ENCODE data around the gene UIMC1.

The UIMC1 gene

DNA sequence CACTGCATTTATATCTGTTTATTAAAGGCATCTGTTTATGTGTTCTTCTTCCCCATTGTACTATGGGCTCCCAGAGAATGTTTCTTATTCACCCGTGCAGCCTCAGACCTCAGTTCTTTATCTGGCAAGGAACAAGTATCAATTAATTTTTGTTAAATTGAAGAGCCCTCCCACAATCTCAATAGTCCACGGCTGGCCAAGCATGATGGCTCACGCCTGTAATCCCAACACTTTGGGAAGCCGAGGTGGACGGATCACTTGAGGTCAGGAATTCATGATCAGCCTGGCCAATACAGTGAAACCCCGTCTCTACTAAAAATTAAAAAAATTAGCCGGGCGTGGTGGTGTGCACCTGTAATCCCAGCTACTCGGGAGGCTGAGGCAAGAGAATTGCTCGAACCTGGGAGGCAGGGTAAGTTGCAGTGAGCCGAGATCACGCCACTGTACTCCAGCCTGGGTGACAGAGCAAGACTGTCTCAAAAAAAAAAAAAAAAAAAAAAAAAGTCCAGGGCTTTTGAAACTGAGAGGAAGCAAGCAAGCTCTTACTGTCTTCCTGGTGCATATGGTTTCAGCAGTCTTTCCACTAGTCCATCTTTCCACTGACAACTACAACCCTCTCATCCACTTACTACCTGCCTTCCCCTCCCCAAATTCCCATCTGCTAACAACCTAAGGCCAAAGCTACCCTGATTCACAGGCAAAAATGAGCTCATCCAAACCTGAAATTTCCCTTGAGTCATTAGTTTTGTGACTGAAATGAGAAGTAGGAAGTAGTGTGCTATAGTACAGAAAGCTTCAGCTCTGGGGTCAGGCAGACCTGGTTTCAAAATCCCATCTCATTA lies 105.1 kb downstream of the UIMC1 start:
- no peak for DNase-seq

DNA sequence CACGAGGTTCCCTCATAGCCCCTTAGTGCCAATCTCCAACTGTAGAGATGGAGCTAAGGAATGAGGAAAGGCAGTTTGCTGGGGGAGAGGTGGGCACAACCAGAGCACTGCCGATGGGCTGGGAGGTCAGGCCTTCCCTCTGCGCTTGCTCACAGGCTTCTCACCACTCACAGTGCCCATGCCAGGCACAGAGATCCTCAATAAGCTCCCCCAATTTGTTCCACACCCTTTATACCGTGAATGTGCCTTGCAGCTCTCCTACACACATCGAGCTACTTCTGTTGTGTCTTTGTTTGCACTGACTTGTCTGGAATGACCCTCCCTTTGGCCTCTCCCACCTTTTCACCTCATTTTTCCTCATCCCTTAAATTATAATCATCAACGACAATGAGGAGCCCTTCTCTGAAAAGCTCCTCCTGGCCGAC lies 105.8 kb downstream of the UIMC1 start:
- no peak for DNase-seq

DNA sequence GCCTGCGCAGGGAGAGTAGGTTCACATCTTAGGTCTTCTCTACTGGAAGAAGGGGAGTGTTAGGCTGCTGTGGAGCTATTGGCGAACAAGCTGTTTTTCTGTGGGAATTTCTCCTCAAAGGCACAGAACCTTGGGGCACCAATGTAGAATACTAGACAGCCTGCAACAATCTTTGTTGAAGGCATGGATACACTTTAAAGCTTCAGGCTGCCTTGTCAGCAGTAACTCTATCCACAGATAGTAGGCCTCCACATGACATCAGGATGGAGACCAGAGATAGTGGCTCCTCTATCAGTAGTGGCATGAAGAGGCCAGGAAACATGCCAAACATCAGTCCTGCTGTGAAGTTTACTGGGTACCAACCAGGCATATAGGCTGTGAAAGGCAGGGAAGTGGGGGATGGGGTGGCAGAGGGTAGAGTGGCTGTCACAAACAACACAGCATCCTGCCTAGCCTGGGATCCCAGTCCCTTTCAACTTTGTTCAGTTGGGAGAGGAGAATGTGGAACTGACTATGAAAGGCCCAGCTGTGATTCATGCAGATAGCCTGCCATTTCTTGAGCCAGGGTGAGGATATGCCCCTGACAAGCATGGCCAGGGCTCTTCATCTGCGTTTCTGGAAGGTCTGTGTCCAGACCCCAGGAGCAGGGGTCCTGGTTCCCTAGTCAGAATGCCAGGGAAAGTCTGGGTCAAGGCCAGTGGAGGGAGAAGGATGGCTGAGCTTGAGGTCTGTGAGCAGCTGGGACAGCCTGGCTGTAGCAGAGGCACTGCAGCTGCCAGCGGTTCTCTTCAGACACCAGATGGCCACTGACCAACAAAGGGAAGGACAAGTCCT lies 106.4 kb downstream of the UIMC1 start:
- DNase-seq = no peak

DNA sequence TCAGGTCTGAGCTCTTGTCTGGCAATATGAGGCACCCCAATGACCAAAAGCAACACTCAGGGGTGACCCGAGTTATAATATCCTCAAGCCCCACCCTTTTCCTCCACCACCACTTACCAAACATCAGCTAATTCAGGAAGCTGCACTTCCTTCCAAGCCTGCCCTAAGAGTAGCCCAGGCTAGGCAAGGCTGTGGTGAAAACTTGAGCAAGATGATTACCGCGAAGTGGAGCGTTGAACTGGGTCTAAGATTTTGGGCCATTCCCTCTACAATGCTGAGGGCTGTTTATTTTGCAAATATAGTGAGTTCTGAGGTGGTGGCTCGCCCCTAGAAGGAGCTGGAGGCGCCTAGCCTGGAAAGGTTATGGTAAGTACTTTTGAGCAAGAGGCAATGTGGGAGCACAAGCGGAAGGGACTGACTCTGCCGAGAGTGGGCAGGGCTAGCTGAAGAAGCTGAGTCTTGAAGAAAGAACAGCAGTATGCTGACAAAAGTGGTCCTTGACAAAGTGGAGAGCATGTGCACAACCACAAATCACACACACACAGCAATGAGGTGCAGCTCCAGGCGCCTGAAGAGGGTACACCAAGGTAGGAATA lies 107.2 kb downstream of the UIMC1 start, which contains the start of gene HK3:
HK3 (minus strand) TSS at position 51 of the 596 bp plus-strand sequence. CDS start 3,187 bp downstream, outside the sequence.
- DNase-seq = no peak

DNA sequence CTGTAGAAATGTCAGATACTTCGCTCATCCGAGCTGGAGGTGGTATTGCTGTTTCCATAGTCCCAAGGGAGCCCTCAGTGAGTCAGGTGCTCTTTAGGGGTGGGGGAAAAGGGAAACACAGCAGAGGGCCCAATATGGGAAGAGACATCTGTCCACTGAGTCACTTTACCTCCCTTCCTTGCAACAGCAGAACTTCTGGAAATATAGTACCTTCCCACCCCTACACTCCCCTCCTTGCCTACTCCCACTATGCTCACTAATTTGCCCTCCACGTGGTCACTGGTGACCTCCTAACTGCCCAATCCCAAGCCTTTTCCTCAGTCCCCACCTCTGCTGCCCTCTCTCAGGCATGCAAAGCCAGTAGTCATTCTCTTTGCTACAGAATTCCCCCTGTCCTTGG lies 109.3 kb downstream of the UIMC1 start:
- no peak for DNase-seq

DNA sequence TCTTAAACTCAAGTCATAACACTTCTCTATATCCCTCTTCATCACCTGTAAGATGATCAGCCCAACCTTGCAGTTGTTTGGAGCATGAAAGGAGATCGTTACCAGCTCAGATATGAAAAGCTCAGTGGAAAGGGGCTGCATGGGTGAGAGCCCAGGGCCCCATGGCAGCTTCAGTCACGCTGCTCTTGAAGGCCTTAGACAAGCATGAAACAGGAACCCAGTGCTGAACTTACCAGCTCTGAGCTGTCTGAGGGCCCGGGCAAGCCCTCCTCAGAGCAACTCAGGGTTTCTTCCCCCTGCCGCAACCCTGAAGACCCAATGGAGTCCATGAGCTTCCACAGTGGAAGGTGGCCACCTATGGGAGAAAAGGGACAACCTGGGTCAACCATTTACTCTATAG lies 110.7 kb downstream of the UIMC1 start:
- no peak for DNase-seq

DNA sequence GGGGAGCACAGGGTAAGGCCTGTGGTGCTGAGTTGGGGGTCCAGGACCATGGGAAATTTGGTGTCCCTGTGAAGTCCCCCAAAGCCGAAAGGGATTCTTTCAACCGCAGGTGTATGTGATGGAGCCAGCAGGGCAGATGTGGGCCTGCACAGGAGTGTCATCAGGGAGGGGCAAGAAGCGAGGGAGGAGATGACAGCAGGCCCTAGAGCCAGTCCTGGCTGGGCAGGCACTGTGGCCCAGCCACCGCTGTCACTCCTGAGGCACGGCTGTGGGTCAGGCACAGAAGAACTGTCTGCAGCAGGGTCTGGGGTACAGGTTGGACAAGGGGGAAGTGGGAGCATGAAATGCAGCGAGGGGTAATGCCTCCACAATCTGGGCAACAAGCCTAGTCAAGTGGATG lies 112.3 kb downstream of the UIMC1 start:
- no peak for DNase-seq

DNA sequence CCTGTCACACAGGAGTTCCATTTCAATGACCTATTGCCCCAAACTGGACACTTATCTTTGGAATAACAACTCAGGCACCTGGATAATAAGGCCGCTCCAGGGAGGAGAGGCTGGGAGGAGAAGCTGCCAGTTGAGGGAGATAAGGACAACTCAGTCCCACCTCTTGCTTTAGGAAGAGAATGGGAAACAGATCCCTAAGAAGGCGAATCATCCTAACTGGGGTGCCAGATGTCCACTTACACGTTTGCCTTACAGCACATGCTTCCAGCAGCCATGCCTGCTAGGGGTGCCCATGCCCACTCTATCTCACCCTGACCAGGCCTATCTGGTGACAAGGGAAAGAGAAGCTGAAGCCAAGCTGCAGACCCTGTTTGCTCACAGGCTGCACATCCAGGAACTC lies 113.9 kb downstream of the UIMC1 start:
- DNase-seq = no peak

DNA sequence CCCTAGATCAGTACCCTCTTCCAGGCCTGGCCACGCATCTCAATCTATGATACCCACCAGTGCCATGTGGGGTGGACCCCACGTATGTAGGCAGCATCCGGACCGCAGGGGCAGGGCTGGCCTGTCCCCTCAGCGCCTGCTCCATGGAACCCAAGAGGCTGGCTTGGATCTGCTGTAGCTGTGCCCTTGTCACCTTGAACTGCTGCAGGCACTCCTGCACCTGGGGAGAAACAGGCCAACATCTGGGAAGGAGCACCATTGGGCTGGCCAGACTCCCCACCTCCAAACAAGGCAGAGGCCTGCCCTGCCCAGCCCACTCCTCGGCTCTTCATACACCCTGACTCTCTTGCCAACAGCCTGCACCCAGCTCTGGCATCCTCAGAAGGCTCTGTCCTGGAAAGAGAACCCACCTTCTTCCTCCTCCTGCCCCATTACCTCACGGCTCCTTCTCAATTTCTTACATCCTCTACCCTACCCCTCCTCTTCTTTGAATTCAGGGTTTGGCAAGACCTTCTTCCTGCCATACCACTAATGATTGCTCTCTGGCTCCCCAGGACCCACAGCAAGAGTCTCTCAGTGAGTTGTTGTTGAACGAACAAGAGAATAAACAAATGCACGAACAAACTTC lies 115.1 kb downstream of the UIMC1 start:
- no peak for DNase-seq

DNA sequence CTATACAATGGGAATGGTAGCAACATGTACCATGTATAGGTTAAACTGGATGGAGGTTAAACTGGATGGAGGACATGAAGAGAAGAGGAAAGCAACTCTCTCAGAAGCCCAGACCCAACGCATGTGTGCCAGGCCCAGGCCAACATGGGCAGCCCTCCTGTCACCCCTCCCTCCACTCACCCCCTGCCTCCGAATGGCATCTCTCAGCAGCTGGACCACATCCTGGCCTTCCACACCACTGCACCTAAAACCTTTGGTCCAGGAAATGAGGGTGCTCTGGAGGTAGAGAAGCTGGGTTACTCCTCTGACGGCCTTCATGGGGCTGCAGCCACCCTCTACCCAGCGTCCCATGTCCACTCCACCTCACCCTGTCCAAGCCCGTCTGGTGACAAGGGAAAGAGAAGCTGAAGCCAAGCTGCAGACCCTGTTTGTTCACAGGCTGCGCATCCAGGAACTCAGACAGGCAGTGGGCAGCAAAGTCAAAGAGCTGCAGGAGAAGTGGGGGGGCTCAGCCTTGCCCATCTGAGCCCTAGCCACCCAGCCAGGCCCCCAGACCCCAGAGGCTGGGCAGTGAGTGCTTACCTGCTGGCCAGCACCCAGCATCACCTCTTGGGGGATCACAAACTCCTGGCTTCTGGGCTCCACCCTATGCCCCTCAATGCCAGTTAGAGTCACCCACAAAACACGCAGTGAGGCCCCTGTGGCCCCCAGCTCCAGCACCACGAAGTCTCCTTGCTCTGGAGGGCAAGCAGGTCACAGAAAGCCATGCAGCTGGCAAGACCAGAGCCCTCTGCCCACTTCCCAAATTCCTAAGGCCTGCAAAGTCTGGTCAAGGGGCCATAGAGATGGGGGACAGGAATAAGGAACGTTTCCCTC lies 115.9 kb downstream of the UIMC1 start:
- no peak for DNase-seq

DNA sequence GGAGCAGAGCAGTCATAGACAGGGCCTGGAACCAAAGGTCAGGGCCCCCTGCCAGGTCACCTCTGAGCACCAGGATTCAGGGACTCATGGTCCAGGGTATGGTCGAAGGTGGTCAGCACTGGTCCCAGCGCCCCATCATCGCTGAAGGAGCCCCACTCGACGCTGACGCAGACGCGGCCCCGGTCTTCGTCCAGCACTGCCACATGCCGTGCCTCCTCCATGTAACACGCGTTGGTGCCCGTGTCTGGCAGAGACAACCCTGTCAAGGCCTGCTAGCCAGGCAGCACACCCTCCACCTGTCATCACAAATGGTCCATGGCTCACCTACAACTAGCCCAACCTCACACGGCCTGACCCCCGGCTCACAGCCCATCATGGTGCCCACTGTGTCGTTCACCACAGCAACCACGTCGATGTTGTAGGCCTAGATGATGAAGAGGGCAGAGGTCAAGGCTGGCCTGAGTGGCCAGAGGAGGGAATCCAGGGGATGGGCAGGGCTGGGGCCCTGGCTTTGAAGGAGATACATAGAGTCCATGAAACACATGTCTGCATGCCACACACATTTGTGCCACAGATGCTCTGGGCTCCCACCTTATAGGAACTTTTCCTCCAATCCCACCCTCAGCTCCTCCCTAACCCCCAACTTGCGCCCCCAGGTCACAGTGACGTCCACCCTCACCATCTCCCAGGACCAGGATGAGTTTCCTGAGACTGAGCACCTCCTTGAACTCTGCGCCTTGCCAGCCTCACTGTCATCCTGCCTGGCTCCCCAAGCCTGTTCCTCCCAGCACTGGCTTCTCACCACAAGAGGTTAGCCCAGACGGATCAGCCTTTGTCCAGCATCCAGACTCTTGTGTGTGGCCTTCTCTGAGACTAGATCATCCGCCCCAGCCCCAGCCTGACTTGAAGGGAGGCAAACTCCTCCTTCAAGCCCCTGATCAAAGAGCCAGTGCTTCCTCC lies 117.0 kb downstream of the UIMC1 start:
- DNase-seq = no peak

DNA sequence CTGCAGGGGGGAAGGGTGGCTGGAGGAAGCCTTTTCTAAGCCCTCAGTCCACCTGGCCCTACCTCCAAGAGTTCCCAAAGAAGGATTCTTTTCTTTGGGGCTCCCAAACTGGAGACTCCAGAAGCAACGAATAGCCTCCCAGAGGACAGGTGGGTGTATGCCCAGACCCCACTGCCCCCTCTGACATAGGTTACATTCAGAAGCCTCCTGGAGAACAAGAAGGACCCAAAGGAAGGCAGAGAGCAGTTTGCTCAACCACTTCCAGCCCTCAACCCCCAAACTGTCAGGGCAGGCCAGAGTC lies 117.8 kb downstream of the UIMC1 start:
- DNase-seq = no peak

DNA sequence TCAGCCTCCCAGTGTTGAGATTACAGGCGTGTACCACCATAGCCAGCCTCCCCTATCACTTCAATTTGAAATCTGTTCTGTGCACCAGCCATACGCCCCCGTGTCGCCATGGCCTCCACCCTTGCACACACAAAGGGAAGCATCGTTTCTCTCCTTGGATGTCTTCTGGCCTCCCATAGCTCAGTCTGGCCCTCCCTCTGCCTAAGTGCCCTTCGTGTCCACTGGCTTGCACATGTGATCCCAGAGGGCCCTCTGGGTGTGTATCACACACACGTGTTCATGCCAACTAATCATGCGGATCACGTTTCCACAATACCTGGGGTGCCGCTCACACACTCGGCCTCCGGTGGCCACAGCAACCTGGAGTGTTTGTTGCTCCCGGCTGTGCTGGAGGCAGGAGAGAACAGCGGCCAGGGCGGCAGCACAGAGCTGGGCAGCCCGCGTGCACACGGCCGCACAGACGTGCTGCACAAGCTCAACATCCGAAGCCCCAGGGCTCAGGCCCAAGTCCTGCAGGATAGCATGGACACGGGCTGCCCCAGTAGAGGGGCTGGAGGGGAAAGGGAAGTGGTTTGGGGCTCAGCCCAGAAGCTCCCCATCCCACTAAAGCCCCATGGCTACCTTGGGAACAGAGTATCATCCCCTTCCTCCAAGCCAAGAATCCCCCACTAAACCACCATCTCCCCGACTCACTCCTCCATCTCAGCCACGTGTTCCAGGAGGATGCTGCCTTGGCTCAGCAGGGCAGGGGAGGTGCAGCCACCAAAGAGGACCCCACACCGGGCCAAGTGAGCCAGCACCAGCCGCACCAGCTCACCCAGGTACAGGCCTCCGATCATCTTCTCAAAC lies 118.3 kb downstream of the UIMC1 start:
- no peak for DNase-seq

DNA sequence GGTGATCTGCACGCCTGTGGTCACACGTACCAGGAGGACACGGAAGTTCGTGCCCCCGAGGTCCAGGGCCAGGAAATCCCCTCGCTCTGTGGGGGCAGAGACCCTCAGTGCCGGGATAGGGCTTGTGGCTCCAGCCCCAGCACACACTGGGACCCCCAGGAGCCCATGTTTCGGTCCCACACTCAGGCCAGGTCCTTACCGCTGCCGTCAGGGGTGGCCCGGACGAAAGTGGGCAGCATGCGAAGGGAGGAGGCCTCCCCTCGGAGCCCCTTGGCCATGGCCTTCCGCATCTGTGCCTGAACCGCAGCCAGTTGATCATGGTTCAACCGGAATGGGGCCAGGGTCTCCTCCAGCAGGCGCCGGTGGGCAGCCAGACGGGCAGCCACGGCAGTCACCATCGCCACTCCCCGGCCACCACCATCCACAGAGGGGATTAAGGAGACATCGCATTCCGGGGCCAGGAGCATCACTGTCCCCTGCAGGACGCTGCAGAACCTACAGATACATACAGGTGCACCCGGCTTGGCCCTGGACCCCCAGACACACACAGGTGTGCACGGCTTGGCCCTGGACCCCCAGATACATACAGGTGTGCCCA lies 119.2 kb downstream of the UIMC1 start:
- no peak for DNase-seq

DNA sequence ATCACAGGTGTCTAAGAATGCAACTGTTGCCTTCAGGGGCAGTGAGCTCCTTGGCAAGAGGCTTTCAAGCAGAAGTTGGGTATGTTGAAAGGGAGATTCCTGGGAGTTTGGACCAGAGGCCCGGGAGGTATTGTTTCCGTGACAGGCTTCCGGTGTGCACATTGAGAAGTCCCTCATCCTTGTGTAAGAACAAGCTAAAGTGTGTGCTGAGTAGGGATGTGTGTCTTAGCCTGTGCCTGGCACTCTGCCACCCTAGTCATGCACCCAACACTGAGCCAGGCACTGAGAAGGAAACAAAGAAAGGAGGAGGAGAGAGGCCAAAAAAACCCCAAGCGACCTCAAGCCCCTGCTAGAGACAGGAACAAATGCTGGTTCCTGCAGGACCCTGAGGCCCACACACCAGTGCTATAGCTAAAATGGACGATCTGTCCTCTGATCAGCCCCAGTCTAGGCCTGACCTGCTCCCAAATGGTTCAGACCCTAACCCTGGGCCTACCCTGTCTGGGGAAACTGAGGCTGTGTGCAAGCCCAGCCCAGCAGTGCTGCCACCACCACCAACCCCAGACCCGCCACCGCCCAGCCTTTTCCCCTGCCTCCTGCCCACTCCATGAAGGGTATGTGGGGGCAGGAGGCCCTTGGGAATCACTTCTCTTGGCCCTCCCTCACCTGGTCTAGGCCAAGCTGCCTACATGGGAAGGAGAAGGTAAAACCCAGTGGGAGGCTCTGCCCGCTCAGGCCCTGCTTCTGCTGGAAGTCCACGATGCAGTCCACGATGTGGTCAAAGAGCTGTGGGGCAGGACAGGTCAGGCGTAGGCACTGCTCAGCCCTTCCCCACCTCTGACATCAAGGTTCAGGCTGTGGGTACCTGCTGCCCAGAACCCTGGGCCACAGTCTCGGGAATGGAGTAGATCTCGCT lies 120.0 kb downstream of the UIMC1 start:
- no peak for DNase-seq

DNA sequence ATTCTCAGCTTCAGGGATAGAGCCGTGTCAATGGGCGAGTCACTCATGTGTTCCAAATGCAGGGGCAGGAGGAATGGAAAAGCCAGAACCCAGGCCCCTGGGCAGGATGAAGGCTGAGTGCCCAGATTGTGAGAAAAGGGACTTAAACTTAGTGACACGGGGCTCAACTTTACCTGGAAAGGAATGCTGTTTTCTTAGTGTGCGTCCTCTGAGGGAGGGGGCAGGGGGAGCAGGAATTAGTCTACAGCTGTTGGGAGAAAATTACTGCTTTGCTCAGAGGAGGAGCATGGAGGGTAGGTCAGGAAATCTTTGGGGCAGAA lies 122.0 kb downstream of the UIMC1 start:
- no peak for DNase-seq

DNA sequence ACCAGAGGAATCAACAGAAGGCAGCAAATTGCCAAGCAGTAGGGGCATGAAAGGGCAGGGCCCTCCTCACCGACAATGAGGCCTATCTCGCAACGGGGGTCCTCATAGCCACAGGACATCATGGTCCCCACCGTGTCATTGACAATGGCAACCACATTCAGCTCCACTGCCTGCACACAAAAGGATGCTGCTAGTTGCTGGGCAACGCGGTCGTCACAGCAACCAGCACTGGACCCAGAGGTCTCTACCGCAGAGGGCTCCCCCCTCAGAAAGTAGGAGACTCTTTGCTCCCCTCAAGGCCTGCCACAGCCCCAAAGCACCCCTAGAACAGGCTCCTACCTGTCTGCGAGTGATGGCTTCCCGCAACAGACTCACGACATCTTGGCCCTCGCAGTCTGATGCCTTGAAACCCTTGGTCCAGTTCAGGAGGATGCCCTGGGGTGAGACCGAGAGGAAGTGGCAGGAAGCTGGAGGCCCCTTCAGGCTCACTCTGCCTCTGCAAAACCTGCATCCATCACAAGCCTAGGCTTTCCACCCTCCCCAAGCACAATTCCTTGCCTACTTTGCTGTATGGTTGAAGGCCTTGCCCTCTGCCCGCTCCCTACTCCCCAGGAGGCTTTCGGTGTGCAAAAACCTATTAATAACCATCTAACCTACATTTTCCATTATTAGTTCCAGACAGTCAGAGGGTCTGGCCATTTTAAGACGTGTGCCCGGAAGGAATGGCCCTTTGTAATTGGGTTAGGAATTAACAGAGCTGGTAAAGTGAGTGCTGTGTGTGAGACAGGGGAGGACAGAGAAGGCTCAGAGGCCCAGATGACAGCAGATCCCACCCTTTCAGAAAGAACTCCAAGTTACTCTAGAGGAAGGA lies 122.6 kb downstream of the UIMC1 start:
- no peak for DNase-seq

DNA sequence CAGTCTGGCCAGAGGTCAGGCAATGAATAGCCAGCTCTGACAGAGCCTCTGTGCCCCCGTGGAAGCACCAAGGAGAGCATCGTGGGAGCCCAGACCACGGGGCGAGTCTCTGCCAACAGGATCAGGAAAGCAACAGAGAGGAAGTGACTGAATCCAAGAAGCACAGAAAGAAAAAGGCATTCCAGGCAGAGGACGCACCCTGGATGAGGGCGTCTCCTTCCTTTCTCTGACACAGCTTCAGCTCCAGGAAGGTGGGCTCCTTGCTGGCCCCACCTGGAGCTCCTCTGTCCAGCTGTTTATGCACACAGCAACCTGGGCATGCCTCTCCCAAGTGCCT lies 124.0 kb downstream of the UIMC1 start:
- DNase-seq = no peak

Data from NCI-H526 treated with DMSO at 0.1 percent for 48 hours (cell line).